HCT116 (cell line): ENCODE data around the gene ALB. TPM values are rescaled to one million over a fixed set of nuclear protein-coding genes. Genes with fewer than 3 reads are reported as not detected.

Experiments used
- ATAC-seq: fragments of 200-7000 bp; cut with Tn5 transposase; 2 replicates; pipeline ENCODE4 v1.9.1; 2020; ENCODE audit warnings: mild to moderate bottlenecking, moderate library complexity
- BruUV-seq: library from RNA; stranded (reverse); fragments of 400-500 nt; replicated peaks from 2 replicates; lab custom pipeline; 2021; lab: Mats Ljungman, UMichigan
- CTCF ChIA-PET: fragments of 300-600 bp; sonication (Branson Sonifier 250); formaldehyde crosslinking; loops from one replicate; lab custom pipeline; 2021; ENCODE audit warnings: antibody characterized with exemption; lab: Charles Lee
- POLR2A ChIA-PET: fragments of 300-600, 350-600 bp; sonication (Branson Sonifier 250); formaldehyde crosslinking; loops from one replicate; lab custom pipeline; 2021; ENCODE audit warnings: antibody characterized with exemption; lab: Charles Lee
- RAD21 ChIA-PET, 2 experiments: fragments of 300-600 bp; sonication (Branson Sonifier 250); formaldehyde crosslinking; loops; one replicate each; lab custom pipeline; 2023; ENCODE audit warnings: low total read pairs in 2 of 2; ENCODE audit not compliant: uncharacterized antibody in 2 of 2, unreplicated experiment in 2 of 2, low non-redundant PET in 1 of 2; lab: Charles Lee
- DNase-seq: peaks from one replicate; pipeline ENCODE4 v3.0.0-alpha.2; 2010; ENCODE audit warnings: low read depth, low spot score
- H2AFZ ChIP-seq: fragments of 200-600 bp; shearing (Covaris generic), sonication (generic); 2 replicates; pipeline ENCODE4 v1.6.1; 2017; ENCODE audit warnings: low read depth, mixed run types, mixed read lengths, antibody characterized with exemption, low read length; ENCODE audit not compliant: poor library complexity, severe bottlenecking
- H3K27ac ChIP-seq: 2 replicates; pipeline ENCODE4 v1.5.1; 2012; ENCODE audit warnings: low read depth, low read length
- H3K27me3 ChIP-seq: fragments of 200-600 bp; sonication (generic); 2 replicates; pipeline ENCODE4 v1.6.1; 2016; ENCODE audit warnings: mixed run types, low read length, mixed read lengths; ENCODE audit not compliant: insufficient read depth
- H3K36me3 ChIP-seq, 2 experiments: fragments of 200-500 bp in 1 of 2; fragments of 200-600 bp in 1 of 2; sonication (Bioruptor generic) in 1 of 2; sonication (generic) in 1 of 2; 2 replicates each; pipeline versions ENCODE4 v1.5.1 to v1.6.1; 2014 to 2016; ENCODE audit warnings: low read length in 2 of 2, inconsistent platforms in 1 of 2, mixed read lengths in 1 of 2, mixed run types in 1 of 2; ENCODE audit not compliant: insufficient read depth in 2 of 2, control insufficient read depth in 1 of 2
- H3K4me1 ChIP-seq, 2 experiments: fragments of 200-600 bp in 1 of 2; sonication (generic) in 1 of 2; 2 replicates each; pipeline versions ENCODE4 v1.5.1 to v1.6.1; 2012 to 2017; ENCODE audit warnings: low read length in 2 of 2, inconsistent platforms in 1 of 2, mild to moderate bottlenecking in 1 of 2, mixed read lengths in 1 of 2, mixed run types in 1 of 2, moderate library complexity in 1 of 2; ENCODE audit not compliant: insufficient read depth in 2 of 2, control insufficient read depth in 1 of 2
- H3K4me2 ChIP-seq: fragments of 200-600 bp; sonication (generic); 2 replicates; pipeline ENCODE4 v1.6.1; 2017; ENCODE audit warnings: mixed run types, low read length, mixed read lengths
- H3K4me3 ChIP-seq, 2 experiments: fragments of 200-600 bp in 1 of 2; sonication (generic) in 1 of 2; replicated peaks in 1 of 2; 2 replicates each; pipeline ENCODE4 v1.5.1; 2011 to 2016; ENCODE audit warnings: low read length in 2 of 2, control low read depth in 1 of 2, low read depth in 1 of 2, mild to moderate bottlenecking in 1 of 2, mixed read lengths in 1 of 2, mixed run types in 1 of 2
- H3K79me2 ChIP-seq: fragments of 200-600 bp; sonication (generic); 2 replicates; pipeline ENCODE4 v1.6.1; 2017; ENCODE audit warnings: mild to moderate bottlenecking, mixed run types, low read length, moderate library complexity, mixed read lengths; ENCODE audit not compliant: insufficient read depth
- H3K9ac ChIP-seq: fragments of 200-600 bp; sonication (generic); 2 replicates; pipeline ENCODE4 v1.6.1; 2016; ENCODE audit warnings: low read length, mixed read lengths
- H3K9me2 ChIP-seq: fragments of 200-600 bp; sonication (generic), shearing (Covaris generic); 2 replicates; pipeline ENCODE4 v1.6.1; 2017; ENCODE audit warnings: mixed run types, mild to moderate bottlenecking, moderate library complexity; ENCODE audit not compliant: insufficient read depth
- H3K9me3 ChIP-seq, 2 experiments: fragments of 200-500 bp in 1 of 2; fragments of 200-600 bp in 1 of 2; sonication (Bioruptor generic) in 1 of 2; sonication (generic) in 1 of 2; 2 replicates each; pipeline ENCODE4 v1.6.1; 2014 to 2017; ENCODE audit warnings: low read length in 2 of 2, mixed read lengths in 2 of 2, inconsistent platforms in 1 of 2, low read depth in 1 of 2, mild to moderate bottlenecking in 1 of 2, mixed run types in 1 of 2, moderate library complexity in 1 of 2; ENCODE audit not compliant: control insufficient read depth in 1 of 2, insufficient read depth in 1 of 2
- H4K20me1 ChIP-seq: fragments of 200-600 bp; sonication (generic), shearing (Covaris generic); 2 replicates; pipeline ENCODE4 v1.6.1; 2017; ENCODE audit warnings: mixed run types, mild to moderate bottlenecking, moderate library complexity; ENCODE audit not compliant: insufficient read depth
- EZH2 ChIP-seq: fragments of 200-600 bp; sonication (generic); IDR thresholded peaks from 2 replicates; pipeline ENCODE4 v1.6.1; 2017; ENCODE audit warnings: antibody characterized with exemption, mixed run types
- REST ChIP-seq: IDR thresholded peaks from 2 replicates; pipeline ENCODE4 v1.6.1; 2012; ENCODE audit warnings: low read depth
- ZNF274 ChIP-seq: fragments of 200-500 bp; sonication (Bioruptor generic); IDR thresholded peaks from 2 replicates; pipeline ENCODE4 v1.6.1; 2014; ENCODE audit warnings: mild to moderate bottlenecking, low read depth, low read length, inconsistent platforms
- intact Hi-C: fragments of 100-400 bp; cut with micrococcal nuclease; formaldehyde crosslinking; loops from 2 replicates; pipeline ENCODE4 v1.10.0; 2022
- total RNA-seq: library from RNA; stranded (reverse); gene quantifications from one replicate; pipeline ENCODE4 v1.2.1, GENCODE V29; 2021; ENCODE audit not compliant: unreplicated experiment
- TF ChIP-seq, protein P1 (sequence below): IDR thresholded peaks from 2 replicates; pipeline ENCODE4 v1.6.1; 2012

The ALB gene
- total RNA-seq, 1 experiment from 2014 or later, result 26.7 TPM

DNA sequence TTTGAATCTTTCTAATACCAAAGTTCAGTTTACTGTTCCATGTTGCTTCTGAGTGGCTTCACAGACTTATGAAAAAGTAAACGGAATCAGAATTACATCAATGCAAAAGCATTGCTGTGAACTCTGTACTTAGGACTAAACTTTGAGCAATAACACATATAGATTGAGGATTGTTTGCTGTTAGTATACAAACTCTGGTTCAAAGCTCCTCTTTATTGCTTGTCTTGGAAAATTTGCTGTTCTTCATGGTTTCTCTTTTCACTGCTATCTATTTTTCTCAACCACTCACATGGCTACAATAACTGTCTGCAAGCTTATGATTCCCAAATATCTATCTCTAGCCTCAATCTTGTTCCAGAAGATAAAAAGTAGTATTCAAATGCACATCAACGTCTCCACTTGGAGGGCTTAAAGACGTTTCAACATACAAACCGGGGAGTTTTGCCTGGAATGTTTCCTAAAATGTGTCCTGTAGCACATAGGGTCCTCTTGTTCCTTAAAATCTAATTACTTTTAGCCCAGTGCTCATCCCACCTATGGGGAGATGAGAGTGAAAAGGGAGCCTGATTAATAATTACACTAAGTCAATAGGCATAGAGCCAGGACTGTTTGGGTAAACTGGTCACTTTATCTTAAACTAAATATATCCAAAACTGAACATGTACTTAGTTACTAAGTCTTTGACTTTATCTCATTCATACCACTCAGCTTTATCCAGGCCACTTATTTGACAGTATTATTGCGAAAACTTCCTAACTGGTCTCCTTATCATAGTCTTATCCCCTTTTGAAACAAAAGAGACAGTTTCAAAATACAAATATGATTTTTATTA is 28.3 kb downstream of the ALB start:
- Histone ChIP-seq H3K79me2 (no peaks in the 10 kb centered on the region), H2AFZ (no peak overlapping the region), H3K4me1 (no peaks in the 10 kb centered on the region), H3K9me3 (no peaks in the 10 kb centered on the region), H3K4me2 (no peak overlapping the region), H3K9ac (no peak overlapping the region), H3K27me3 (no peaks in the 10 kb centered on the region), H3K36me3 (no peaks in the 10 kb centered on the region), H3K9me2 (no peaks in the 10 kb centered on the region), H4K20me1 (no peaks in the 10 kb centered on the region), H3K4me3 (no peak overlapping the region), H3K27ac (no peak overlapping the region)
- no peak for ATAC-seq
- TF ChIP-seq, protein P1, sequence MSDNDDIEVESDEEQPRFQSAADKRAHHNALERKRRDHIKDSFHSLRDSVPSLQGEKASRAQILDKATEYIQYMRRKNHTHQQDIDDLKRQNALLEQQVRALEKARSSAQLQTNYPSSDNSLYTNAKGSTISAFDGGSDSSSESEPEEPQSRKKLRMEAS, result no peak
- TF ChIP-seq ZNF274 (no peak), REST (no peak), EZH2 (no peak)
- RAD21 ChIA-PET, result no interaction called here
- CTCF ChIA-PET, result interaction anchor here (1.3 kb wide), 1 partner anchor 14 kb away, joined by 6 read pairs; no protein-coding TSS in a partner anchor
- POLR2A ChIA-PET, result no interaction called here
- DNase-seq, result no peak
- no TSS peak for BruUV-seq
- intact Hi-C loops, result no loop called here
